Keratinocyte (primary cell): Measurements from ENCODE around the gene PUS7L.
"Not testable (repeated sequence)": the region's sequence is repeated elsewhere in the genome, so short reads cannot be mapped to it uniquely, and the experiment has no call there.

Experiments used
- EZH2 ChIP-seq: IDR thresholded peaks from one replicate; pipeline ENCODE4 v1.6.1; 2012; ENCODE audit warnings: inconsistent platforms, mild to moderate bottlenecking, low read length, moderate library complexity
- TF ChIP-seq, protein P1 (sequence below), 3 experiments: IDR thresholded peaks in 1 of 3; conservative IDR thresholded peaks in 1 of 3; optimal IDR thresholded peaks in 1 of 3; 2 replicates in 2 of 3; 3 replicates in 1 of 3; pipeline versions ENCODE3 to v1.5.1; 2011; ENCODE audit warnings: low read length in 3 of 3, mild to moderate bottlenecking in 3 of 3, moderate library complexity in 2 of 3, control low read depth in 1 of 3, inconsistent platforms in 1 of 3; ENCODE audit not compliant: insufficient read depth in 2 of 3; ENCODE audit errors: extremely low read depth in 1 of 3

DNA sequence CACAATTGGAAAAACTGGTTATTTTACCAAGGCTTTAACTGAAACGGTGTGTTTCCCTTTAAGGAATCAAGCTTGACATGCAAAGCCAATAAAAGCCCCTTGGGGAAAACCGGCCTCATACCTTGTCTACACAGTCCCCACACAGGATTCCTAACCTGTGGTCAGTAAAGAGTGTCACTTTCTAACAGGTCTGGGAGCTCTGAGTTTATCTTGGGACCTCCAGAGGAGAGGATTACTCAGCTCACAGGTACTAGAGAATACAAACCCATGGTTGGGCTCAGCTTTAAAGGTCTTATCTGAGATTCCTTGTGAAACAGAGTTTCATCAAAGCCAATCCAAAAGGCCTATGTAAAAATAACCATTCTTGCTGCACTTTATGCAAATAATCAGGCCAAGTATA, 54.8 kb downstream of the PUS7L start:
- TF ChIP-seq, protein P1, sequence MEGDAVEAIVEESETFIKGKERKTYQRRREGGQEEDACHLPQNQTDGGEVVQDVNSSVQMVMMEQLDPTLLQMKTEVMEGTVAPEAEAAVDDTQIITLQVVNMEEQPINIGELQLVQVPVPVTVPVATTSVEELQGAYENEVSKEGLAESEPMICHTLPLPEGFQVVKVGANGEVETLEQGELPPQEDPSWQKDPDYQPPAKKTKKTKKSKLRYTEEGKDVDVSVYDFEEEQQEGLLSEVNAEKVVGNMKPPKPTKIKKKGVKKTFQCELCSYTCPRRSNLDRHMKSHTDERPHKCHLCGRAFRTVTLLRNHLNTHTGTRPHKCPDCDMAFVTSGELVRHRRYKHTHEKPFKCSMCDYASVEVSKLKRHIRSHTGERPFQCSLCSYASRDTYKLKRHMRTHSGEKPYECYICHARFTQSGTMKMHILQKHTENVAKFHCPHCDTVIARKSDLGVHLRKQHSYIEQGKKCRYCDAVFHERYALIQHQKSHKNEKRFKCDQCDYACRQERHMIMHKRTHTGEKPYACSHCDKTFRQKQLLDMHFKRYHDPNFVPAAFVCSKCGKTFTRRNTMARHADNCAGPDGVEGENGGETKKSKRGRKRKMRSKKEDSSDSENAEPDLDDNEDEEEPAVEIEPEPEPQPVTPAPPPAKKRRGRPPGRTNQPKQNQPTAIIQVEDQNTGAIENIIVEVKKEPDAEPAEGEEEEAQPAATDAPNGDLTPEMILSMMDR (optimal IDR thresholded peaks at IDR 0.05 in 1 of 3, IDR thresholded peaks at IDR 0.05 in 1 of 3, conservative IDR thresholded peaks at IDR 0.05 in 1 of 3; ENCODE audit: extremely low read depth in 1 of 3, insufficient read depth in 2 of 3, low read length in 3 of 3), result not testable (repeated sequence)
- TF ChIP-seq EZH2, result not testable (repeated sequence)
